Spinal cord (tissue), 10 donors: ENCODE results near the gene RTBDN. TPM values are rescaled to one million over a fixed set of nuclear protein-coding genes. Genes with fewer than 3 reads are reported as not detected.
"Not testable (repeated sequence)": the region's sequence is repeated elsewhere in the genome, so short reads cannot be mapped to it uniquely, and the experiment has no call there.

Experiments
- DNase-seq, 6 donors: peaks; one replicate each; pipeline versions ENCODE4 v3.0.0 to v3.0.0-alpha.2; 2013 to 2015; ENCODE audit warnings: low spot score in 6 of 6, low read depth in 4 of 6
- H3K27ac ChIP-seq: one replicate; pipeline ENCODE4 v1.5.1; 2013; ENCODE audit warnings: low read depth, low read length, control low read depth
- H3K27me3 ChIP-seq: one replicate; pipeline ENCODE4 v1.6.1; 2013; ENCODE audit warnings: low read length; ENCODE audit not compliant: control insufficient read depth, insufficient read depth
- H3K36me3 ChIP-seq: one replicate; pipeline ENCODE4 v1.6.1; 2013; ENCODE audit warnings: low read length; ENCODE audit not compliant: control insufficient read depth, insufficient read depth
- H3K4me1 ChIP-seq: one replicate; pipeline ENCODE4 v1.6.1; 2013; ENCODE audit warnings: low read length; ENCODE audit not compliant: control insufficient read depth, insufficient read depth
- H3K4me3 ChIP-seq: one replicate; pipeline ENCODE4 v1.5.1; 2013; ENCODE audit warnings: low read depth, low read length, control low read depth
- H3K9me3 ChIP-seq: one replicate; pipeline ENCODE4 v1.6.1; 2013; ENCODE audit warnings: low read length; ENCODE audit not compliant: control insufficient read depth, insufficient read depth
- WGBS: methylation state at CpG from one replicate; pipeline ENCODE4 v1.1.5; 2013; ENCODE audit warnings: missing lambda C conversion rate; ENCODE audit not compliant: insufficient coverage; 5-methylcytosine and 5-hydroxymethylcytosine counted together
- polyA plus RNA-seq, 2 donors: library from polyadenylated mRNA; unstranded; fragments of 120-200 nt; gene quantifications; one replicate each; pipeline ENCODE4 v1.2.1, GENCODE V29; 2013; ENCODE audit not compliant: insufficient read length in 2 of 2
- total RNA-seq, 2 donors: library from RNA; depleted of rRNA in 1 of 2; stranded (reverse); fragments of 120-200 nt in 1 of 2; fragments of >200 nt in 1 of 2; gene quantifications; one replicate each; pipeline versions ENCODE4 v1.2.3 to v1.2.4, GENCODE V29; 2013 to 2014
- donor health status: healthy.

Gene RTBDN
- total and polyA plus RNA-seq, 4 donors, result 1.1 to 6.8 (median 3.8) TPM

DNA sequence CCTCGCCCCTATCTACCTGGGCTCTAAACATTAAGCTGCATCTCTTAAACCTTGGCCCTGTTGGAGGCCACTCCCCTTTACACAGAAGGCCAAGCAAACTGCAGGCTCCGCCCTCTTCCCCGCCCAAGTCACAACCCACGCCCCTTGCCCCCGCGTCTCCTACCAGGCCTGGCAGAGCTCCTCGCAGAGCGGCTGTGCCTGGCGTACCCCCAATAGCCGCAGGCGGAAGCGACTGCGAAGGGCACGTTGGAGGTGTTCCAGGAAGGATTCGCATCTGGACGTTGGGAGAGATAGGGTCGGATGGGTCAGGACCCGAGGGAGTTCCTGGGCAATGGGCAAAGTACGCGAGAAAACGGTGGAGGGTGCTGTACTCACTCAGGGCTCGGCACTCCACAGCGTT, 5.9 kb downstream of the RTBDN start:
- no peak overlapping the region for H3K27ac ChIP-seq
- 8% methylated on average over 23 of the region's 23 CpGs for WGBS
- H3K9me3 ChIP-seq, result no peaks in the 10 kb centered on the region
- H3K36me3 ChIP-seq, result no peaks in the 10 kb centered on the region
- H3K27me3 ChIP-seq, result peaks cover 50% of the 10 kb centered on the region
- H3K4me1 ChIP-seq, result peaks cover 24% of the 10 kb centered on the region
- DNase-seq, result peak in 2 of 6 donors; percentile 47 to 69
- H3K4me3 ChIP-seq, result no peak overlapping the region

GRCh38 chr19:12825254-12826131, 8.9 kb downstream of the RTBDN start:
- no peaks in the 10 kb centered on the region for H3K36me3 ChIP-seq
- H3K9me3 ChIP-seq, result no peaks in the 10 kb centered on the region
- no peak overlapping the region for H3K4me3 ChIP-seq
- DNase-seq, result no peak
- H3K27ac ChIP-seq, result no peak overlapping the region
- peaks cover 29% of the 10 kb centered on the region for H3K27me3 ChIP-seq
- H3K4me1 ChIP-seq, result peaks cover 12% of the 10 kb centered on the region
- 1% methylated on average over 40 of the region's 46 CpGs for WGBS

GRCh38 chr19:12821761-12822160, 12.6 kb downstream of the RTBDN start:
- no peak overlapping the region for H3K27ac ChIP-seq
- 86% methylated on average over 1 of the region's 2 CpGs for WGBS
- H3K4me3 ChIP-seq, result no peak overlapping the region
- peaks cover under 1% of the 10 kb centered on the region for H3K36me3 ChIP-seq
- peaks cover 7% of the 10 kb centered on the region for H3K4me1 ChIP-seq
- peaks cover 15% of the 10 kb centered on the region for H3K27me3 ChIP-seq
- DNase-seq, result no peak
- no peaks in the 10 kb centered on the region for H3K9me3 ChIP-seq

DNA sequence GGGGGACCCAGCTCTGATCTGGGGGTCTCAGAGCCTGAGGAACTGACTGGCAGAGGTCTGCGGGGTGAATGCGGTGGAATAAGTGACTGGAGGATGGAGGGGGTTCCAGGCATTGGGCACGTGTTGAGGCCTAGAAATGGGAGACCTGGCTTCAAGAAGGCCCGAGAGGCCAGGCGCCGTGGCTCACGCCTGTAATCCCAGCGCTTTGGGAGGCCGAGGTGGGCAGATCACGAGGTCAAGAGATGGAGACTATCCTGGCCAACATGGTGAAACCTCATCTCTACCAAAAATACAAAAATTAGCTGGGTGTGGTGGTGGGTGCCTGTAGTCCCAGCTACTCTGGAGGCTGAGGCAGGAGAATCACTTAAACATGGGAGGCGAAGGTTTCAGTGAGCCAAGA, 16.6 kb downstream of the RTBDN start:
- not testable (repeated sequence) for H3K4me1 ChIP-seq, H3K27me3 ChIP-seq, H3K27ac ChIP-seq, H3K9me3 ChIP-seq, DNase-seq, H3K4me3 ChIP-seq
- 97% methylated on average over 6 of the region's 11 CpGs for WGBS
- H3K36me3 ChIP-seq, result peaks cover 29% of the 10 kb centered on the region

GRCh38 chr19:12817188-12817587, 17.2 kb downstream of the RTBDN start:
- DNase-seq, H3K27ac ChIP-seq, H3K9me3 ChIP-seq, H3K27me3 ChIP-seq, H3K4me1 ChIP-seq, H3K4me3 ChIP-seq: not testable (repeated sequence)
- H3K36me3 ChIP-seq, result peaks cover 35% of the 10 kb centered on the region
- 100% methylated on average over 1 of the region's 6 CpGs for WGBS

GRCh38 chr19:12815088-12815487, 19.3 kb downstream of the RTBDN start:
- no peaks in the 10 kb centered on the region for H3K4me1 ChIP-seq
- H3K4me3 ChIP-seq, result no peak overlapping the region
- DNase-seq, result no peak
- 98% methylated on average over 6 of the region's 7 CpGs for WGBS
- H3K36me3 ChIP-seq, result peaks cover 49% of the 10 kb centered on the region
- H3K27me3 ChIP-seq, result no peaks in the 10 kb centered on the region
- H3K9me3 ChIP-seq, result no peaks in the 10 kb centered on the region
- H3K27ac ChIP-seq, result no peak overlapping the region

GRCh38 chr19:12806242-12807081, 27.9 kb downstream of the RTBDN start, which contains the start of gene RNASEH2A:
Gene RNASEH2A (plus strand): TSS chr19:12806584. CDS start chr19:12806674, 90 bp downstream.
- Histone ChIP-seq H3K27me3 (no peaks in the 10 kb centered on the region), H3K36me3 (peaks cover 22% of the 10 kb centered on the region), H3K27ac (peak within 1 kb of the TSS; percentile 67), H3K4me3 (peak within 1 kb of the TSS; percentile 79), H3K4me1 (peaks cover 28% of the 10 kb centered on the region), H3K9me3 (no peaks in the 10 kb centered on the region)
- DNase-seq, result peak in 4 of 6 donors; percentile 80 to 97 (median 91)
- WGBS, result 3% methylated on average over 61 of the region's 66 CpGs

DNA sequence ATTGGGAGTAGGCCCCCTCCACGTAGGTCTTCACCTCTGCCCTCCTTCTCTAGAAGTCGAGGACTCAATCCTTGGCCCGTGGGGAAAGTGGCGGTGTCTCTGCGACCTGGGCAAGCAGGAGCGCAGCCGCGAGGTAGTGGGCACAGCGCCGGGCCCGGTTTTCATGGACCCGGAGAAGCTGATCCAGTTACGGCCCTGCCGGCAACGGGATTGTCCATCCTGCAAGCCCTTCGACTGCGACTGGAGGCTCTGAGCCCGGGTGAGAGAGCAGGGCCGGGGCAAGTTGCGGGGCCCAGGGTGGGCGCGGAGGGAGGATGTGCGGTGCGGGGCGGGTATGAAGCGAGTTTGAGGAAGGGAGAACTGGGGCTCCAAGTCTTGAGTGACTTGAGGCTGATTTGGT, 30.3 kb downstream of the RTBDN start:
- H3K27ac ChIP-seq, result no peak overlapping the region
- DNase-seq, result no peak
- peaks cover 50% of the 10 kb centered on the region for H3K4me1 ChIP-seq
- H3K36me3 ChIP-seq, result peaks cover 21% of the 10 kb centered on the region
- H3K27me3 ChIP-seq, result no peaks in the 10 kb centered on the region
- no peak overlapping the region for H3K4me3 ChIP-seq
- 91% methylated on average over 24 of the region's 26 CpGs for WGBS
- no peaks in the 10 kb centered on the region for H3K9me3 ChIP-seq

GRCh38 chr19:12802267-12803106, 31.9 kb downstream of the RTBDN start:
- no peak for DNase-seq
- WGBS, result 35% methylated on average over 11 of the region's 22 CpGs
- Histone ChIP-seq H3K27ac (peak overlapping the region; percentile 76), H3K4me1 (peaks cover 48% of the 10 kb centered on the region), H3K9me3 (no peaks in the 10 kb centered on the region), H3K36me3 (peaks cover 28% of the 10 kb centered on the region), H3K4me3 (peak overlapping the region; percentile 97), H3K27me3 (no peaks in the 10 kb centered on the region)
